HG03103 (cell line): ENCODE data around the gene SORCS1.

Experiments
- ATAC-seq: cut with Tn5 transposase; IDR thresholded peaks from one replicate; pipeline ENCODE4 v1.9.1; 2021; ENCODE audit warnings: low read depth; ENCODE audit not compliant: unreplicated experiment

SORCS1 gene

GRCh38 chr10:107163881-107164861 is at the start of gene SORCS1:
SORCS1 (minus strand) TSS chr10:107164706.
- ATAC-seq, result no peak

GRCh38 chr10:107214261-107214660 is 49.8 kb upstream of the SORCS1 start:
- ATAC-seq, result no peak

- no peak for ATAC-seq
Observed at GRCh38 chr10:107213861-107214260, 49.4 kb upstream of the SORCS1 start.

- ATAC-seq, result no peak
Observed at GRCh38 chr10:107206833-107207232, 42.3 kb upstream of the SORCS1 start.

- no peak for ATAC-seq
Observed at GRCh38 chr10:107169516-107169915, 5.0 kb upstream of the SORCS1 start.

- ATAC-seq, result no peak
Observed at GRCh38 chr10:107168738-107169137, 4.2 kb upstream of the SORCS1 start.

GRCh38 chr10:107166403-107166802 is 1.9 kb upstream of the SORCS1 start:
- ATAC-seq, result no peak

GRCh38 chr10:107164992-107165391 is 486 bp upstream of the SORCS1 start:
- ATAC-seq, result no peak

- no peak for ATAC-seq
Observed at GRCh38 chr10:107163076-107163855, 1.2 kb downstream of the SORCS1 start.

GRCh38 chr10:107160866-107161265 is 3.6 kb downstream of the SORCS1 start:
- no peak for ATAC-seq

GRCh38 chr10:107159871-107160270 is 4.6 kb downstream of the SORCS1 start:
- no peak for ATAC-seq

GRCh38 chr10:107157071-107157470 is 7.4 kb downstream of the SORCS1 start:
- ATAC-seq, result no peak

- no peak for ATAC-seq
Observed at GRCh38 chr10:107152087-107152486, 12.4 kb downstream of the SORCS1 start.

GRCh38 chr10:107148906-107149305 is 15.6 kb downstream of the SORCS1 start:
- ATAC-seq, result no peak

- no peak for ATAC-seq
Observed at GRCh38 chr10:107144490-107144889, 20.0 kb downstream of the SORCS1 start.

GRCh38 chr10:107141524-107142061 is 22.9 kb downstream of the SORCS1 start:
- no peak for ATAC-seq

- no peak for ATAC-seq
Observed at GRCh38 chr10:107139237-107139636, 25.3 kb downstream of the SORCS1 start.

GRCh38 chr10:107133656-107134055 is 30.9 kb downstream of the SORCS1 start:
- ATAC-seq, result no peak

- no peak for ATAC-seq
Observed at GRCh38 chr10:107129000-107129399, 35.5 kb downstream of the SORCS1 start.

- no peak for ATAC-seq
Observed at GRCh38 chr10:107126512-107127065, 37.9 kb downstream of the SORCS1 start.

- ATAC-seq, result no peak
Observed at GRCh38 chr10:107122703-107123102, 41.8 kb downstream of the SORCS1 start.
